NAMALWA (cell line): ENCODE results near the gene ZDHHC4.
A peak's percentile ranks its signal among the peaks of the same experiment; 100 is the strongest.
"Not testable (repeated sequence)": the region's sequence is repeated elsewhere in the genome, so short reads cannot be mapped to it uniquely, and the experiment has no call there.

Experiments used
- DNase-seq: peaks from one replicate; pipeline ENCODE4 v3.0.0-alpha.2; 2015; ENCODE audit warnings: low spot score

Gene ZDHHC4

DNA sequence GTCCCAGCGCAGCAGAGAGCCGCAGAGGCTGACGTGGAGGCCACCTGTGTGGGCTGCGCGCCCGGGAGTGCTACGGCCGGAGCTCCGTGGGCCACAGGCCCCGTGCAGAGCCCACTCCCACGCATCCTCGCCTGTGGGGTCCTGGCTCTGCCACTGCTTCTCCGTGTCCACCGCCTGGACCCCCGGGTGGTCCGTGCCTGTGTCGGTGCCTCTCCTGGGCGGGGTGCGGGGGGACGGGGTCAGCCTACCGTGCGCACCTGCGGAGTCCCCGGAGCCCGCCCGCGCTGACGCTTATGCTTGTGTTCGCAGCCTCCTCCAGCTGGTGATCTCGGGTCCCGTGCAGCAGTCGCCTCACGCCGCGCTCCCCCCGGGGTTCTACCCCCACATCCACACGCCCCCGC is 30.4 kb downstream of the ZDHHC4 start:
- no peak for DNase-seq

DNA sequence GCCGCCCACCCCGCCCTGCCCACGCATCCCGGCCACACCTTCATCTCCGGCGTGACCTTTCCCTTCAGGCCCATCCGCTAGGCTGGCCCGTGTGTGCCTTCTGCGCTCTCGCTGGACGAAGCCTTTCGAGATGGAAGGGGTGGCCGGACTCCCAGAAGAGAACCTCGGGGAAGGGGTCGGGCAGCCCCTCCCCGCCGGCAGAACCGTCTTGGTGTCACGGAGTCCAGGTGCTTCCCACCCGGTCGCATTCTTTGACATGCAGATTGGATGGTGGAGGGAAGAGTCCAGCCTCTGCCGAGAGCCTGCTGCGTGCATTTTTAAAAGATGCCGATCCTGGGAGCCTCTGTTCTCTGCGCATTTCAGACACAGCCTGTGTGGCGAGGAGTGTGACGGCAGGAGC is 30.8 kb downstream of the ZDHHC4 start:
- DNase-seq = no peak

DNA sequence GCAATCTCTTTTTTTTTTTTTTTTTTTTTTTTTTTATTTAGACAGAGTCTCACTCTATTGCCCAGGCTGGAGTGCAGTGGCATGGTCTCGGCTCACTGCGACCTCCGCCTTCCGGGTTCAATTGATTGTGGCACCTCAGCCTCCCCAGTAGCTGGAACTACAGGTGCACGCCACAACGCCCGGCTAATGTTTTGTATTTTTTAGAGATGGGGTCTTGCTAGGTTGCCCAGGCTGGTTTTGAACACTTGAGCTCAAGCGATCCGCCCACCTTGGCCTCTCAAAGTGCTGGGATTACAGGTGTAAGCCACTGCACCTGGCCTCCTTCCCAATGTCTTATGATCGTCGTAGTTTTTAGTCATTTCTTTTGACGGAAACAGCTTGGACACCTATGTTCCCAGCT is 31.5 kb downstream of the ZDHHC4 start:
- no peak for DNase-seq

DNA sequence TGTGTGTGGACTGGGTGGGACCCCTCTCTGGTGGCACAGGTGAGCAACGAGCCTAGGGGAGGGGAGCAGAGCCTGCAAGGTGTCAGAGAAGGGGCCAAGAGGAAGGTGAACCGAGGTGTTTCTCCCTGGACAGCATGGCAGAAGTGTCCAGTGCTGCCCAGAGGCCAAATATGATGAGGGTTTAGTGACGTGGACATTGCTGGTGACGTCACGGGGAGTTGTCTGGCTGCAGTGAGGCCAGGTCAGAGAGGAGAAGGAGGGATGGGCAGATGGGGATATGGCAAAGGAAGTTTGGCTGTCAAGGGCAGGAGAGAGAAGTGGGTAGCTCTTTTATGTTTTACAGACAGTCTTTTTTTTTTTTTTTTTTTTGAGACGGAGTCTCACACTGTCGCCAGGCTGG is 35.6 kb downstream of the ZDHHC4 start:
- DNase-seq = no peak

DNA sequence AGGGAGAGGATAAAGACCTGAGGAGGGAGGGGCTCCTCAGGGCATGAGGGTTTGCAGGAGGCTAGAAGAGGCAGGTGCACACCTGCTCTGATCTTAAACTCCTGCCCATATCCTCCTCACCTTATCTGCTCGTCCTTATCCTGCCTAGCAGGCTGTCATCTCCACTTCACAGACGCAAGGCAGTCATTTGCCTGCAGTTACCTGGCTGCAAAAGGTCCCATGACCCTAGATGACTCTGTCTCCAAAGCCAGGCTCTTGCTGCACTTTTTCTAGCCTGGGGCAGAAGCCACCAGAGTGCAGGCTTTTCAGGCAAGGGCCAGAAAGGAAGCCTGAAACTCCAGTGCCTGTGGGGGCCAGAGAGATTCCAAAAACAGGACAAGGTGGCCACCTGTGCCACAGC is 36.5 kb downstream of the ZDHHC4 start:
- DNase-seq = no peak

DNA sequence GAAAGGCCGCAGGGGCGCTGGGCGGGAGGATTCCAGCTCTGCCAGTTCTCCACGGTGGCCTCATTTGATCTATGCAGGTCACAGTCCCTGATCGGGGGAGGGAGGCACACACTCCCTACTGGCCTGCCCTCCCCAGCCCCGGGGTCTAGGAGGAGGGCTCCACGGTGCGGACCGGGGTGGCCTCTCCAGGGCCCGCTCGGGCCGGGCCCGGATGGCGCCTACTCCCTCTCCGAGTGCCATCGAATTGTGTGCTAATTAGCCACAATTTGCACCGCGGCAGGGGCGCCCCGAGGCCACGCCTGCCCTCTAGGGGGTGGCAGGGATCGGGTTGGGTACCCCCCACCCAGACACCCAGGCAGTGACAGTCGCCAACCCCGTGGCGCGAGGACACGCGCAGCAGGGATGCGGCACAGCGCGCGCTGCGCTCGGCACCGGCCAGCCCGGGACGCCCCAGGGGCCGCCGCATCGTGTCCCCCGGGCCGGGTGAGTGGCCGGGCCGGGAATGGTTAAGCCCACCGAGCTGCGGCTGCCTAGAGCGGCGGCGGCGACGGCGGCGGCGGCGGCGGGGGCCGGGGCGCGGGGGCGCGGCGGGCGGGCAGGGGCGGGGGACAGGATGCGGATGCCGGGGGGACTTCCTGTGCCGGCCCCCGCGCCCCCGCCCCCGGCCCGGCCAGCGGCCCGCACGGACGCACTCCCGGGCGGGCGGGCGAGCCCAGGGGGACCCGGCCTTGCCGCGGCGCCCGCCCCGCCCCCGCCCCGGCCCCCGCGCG is 37.9 kb downstream of the ZDHHC4 start, which contains the start of gene ZNF853:
TSS of gene ZNF853 (plus strand) at position 658 of the 770 bp plus-strand sequence. CDS start 565 bp downstream, outside the sequence.
- no peak for DNase-seq

DNA sequence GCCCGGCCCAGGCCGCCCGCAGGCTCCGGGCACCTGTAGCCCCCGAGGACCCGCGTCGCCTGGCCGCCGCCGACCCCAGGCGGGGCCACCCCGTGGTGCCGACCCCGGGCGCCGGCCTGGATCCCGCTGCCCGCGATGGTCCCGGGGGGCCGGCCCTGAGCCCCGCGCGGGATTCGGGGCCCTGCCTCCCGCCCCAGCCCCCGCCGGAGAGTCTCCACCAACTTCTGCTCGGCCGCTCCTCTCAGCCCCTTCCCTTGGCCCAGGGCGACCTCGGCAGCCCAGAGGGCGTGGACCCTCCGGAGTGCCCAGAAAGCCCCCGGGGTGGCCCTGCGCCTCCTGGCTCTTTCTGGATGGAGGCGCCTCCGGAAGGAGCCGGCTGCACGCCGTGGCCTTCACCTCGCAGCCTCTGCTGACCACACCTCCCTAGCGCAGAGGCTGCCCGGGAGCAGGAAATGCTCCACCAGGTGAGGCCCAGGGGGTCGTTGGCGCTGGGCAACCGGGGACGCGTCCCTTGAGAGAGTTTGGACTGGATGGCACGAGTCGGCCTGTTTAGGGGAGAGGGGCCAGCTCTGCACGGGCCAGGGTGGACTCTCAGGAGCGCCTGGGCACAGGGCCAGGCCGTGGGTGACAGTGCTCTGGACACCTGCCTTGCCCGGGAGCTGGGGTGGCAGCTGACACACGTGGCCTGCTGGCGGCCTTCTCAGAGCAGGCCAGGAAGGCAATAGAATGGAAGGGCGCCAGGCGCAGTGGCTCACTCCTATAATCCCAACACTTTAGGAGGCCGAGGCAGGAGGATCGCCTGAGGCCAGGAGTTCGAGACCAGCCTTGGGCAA is 38.7 kb downstream of the ZDHHC4 start:
- no peak for DNase-seq

DNA sequence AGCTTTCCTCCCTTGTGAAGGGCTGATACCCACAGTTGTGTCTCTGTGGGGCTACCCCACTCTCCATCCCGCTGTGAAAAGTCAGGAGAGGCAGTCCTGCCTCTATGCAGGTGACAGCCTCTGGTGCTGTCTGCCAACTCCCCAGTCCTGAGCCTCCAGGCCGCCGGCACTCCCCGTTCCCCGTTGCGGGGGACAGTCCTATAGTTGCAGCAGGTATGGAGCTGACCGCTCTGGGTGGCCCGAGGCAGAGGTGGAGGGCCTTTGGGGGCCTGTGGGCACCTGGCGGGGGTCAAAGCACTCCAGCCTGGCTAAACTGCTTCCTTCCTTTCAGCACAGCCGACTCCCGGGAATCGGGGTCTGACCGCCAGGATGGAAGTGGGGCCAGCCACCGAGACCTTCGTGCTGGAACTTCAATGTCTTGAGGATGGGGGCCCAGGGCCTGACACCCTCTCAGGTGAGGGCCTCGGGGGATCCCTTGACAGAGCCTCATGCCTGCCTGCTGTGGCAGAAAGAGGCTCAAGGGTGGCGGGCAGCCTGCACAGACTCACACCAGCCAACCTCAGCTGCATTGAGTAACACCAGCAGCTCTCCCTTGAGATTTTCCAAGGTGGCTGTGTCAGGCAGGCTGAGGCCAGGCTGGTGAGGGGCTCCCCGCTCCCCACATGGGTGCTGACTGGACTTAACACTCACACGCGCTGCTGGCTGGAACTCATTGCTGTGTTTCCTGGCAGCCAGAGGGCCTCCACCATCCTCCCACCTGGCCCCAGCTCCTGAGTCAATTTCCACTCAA is 39.8 kb downstream of the ZDHHC4 start:
- no peak for DNase-seq

DNA sequence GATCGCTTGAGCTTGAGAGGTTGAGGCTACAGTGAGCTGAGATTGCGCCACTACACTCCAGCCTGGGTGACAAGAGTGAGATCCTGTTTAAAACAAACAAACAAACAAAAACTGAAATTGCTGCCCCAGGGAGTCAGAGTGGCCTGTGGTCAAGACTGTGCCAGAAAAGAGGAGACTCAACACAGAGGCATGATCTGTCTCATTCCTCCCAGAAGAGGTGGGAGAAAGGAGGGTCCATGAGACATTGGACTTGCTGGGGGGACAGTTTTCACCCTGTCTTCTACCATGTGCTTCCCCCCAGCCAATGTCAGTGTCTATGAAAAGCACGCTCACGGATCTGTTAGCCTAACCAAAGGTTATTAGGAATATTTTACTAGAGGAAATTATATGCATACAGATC is 41.4 kb downstream of the ZDHHC4 start:
- DNase-seq = no peak

DNA sequence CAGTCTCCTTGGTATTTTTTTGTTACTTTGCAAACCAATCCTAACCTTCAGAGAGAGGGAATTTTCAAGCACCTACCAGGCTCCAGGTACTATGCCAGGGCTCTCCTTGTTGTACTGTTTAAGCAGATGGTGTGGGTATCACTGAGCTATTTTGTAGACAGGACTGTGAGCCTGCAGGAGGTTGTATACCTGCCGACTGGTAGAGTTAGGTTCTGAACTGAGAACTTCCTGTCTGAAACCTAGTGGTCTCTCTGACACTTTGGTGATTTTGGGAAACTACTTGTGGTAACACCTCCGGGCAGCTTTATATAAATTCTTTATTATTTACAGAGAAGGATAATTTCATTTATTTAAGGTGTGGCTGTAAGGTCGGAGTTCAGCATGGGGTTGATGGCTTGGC is 42.7 kb downstream of the ZDHHC4 start:
- no peak for DNase-seq

DNA sequence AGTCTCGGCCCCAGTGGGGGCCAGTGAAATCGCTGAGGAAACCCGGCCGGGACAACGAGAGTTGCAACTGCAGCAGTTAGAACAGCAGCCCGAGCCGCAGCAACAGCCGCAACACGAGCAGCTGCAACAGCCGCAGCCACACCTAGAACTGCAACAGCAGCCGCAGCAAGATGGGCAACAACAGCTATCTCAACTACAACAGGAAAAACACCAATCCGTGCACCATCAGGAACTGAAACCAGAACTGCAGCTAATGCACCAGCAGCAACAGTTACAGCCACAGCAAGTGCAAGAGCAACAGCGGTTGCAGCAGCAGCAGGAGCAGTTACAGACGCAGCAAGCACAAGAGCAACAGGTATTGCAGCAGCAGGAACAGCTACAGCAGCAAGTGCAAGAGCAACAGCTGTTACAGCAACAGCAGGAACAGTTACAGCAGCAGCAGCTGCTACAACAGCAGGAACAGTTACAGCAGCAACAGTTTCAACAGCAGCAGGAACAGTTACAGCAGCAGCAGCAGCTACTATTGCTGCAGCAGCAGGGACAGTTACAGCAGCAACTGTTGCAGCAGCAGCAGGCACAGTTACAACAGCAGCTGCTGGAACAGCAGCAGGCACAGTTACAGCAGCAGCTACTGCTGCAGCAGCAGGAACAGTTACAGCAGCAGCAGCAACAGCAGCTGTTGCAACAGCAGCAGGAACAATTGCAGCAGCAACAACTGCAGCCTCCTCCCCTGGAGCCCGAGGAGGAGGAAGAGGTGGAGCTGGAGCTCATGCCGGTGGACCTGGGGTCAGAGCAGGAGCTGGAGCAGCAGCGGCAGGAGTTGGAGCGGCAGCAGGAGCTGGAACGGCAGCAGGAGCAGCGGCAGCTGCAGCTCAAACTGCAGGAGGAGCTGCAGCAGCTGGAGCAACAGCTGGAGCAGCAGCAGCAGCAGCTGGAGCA is 44.2 kb downstream of the ZDHHC4 start:
- DNase-seq = no peak

DNA sequence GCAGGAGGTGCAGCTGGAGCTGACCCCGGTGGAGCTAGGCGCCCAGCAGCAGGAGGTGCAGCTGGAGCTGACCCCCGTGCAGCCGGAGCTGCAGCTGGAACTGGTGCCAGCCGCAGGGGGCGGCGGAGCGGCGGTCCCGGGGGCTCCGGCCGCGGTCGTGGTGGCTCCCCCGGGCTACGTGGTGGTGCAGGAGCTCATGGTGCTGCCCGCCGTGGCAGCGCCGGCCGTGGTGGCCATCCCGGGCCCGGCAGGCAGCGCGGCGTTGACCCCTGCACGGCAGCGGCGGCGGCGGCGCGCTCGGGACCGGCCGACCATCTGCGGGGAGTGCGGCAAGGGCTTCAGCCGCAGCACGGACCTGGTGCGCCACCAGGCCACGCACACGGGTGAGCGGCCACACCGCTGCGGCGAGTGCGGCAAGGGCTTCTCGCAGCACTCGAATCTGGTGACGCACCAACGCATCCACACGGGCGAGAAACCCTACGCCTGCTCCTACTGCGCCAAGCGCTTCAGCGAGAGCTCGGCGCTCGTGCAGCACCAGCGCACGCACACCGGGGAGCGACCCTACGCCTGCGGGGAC is 45.0 kb downstream of the ZDHHC4 start:
- no peak for DNase-seq

DNA sequence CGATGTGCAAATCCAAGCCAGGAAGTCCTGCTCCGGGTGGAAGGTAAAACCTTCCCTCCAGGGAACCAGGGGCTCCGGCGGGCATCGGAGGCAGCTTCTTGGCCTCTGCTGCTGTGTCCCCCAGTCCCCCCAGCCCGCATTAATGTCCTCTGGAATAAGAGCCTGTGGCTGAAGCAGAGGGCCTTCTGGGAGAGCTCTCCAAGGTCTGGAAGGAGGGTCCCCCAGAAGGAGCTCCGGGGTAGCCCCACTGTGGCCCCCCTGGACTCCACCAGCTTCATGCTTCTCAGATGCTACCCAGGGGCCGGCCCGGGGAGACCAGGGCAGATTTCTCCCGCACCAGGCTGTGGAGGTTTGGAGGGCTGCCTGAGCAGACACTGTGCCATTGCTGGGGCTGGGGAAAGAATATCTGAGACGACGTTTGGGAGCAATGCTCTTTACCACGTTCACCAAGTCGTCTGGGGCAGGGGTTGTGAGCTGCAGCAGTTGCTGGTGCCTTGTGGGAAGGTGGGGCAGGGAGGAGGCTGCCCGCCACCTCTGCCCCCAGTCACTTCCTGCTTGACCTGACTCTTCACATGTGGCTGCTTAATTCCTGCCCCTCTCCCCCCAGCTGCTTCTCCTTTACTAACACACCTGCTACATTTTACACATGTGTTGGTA is 46.5 kb downstream of the ZDHHC4 start:
- peak; percentile 70 for DNase-seq

DNA sequence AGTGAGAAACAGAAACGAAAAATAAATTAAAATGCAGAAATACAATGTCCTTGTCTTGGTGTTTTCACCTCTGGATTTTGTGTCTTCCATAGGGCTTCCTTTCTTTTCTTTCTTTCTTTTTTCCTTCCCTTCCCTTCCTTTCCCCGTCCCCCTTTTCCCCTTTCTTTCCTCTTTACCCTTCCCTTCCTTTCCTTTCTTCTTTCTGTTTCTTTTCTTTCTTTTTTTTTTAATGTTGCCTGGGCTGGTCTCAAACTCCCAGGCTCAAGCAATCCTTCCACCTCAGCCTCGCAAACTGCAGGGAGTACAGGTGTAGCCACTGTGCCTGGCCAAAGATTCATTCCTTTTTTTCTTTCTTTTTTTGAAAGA is 47.0 kb downstream of the ZDHHC4 start:
- DNase-seq = no peak

DNA sequence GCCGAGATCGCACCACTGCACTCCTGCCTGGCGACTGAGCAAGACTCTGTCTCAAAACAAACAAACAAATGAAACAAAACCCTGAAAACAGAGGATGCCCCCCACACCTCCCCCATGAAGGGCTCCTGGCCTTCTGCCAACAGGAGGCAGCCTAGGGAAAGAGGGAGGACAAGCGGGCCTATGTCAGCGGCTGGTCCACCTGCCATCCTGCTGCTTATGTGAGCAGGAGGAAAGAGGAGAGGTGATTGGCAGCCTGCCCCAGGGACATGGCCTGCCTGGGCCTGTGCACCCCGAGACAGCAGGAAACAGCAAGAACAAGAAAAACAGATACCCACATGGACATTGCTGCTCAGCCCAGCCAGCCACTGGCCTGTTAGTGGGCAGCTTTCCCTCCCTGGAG is 50.8 kb downstream of the ZDHHC4 start:
- DNase-seq = no peak

DNA sequence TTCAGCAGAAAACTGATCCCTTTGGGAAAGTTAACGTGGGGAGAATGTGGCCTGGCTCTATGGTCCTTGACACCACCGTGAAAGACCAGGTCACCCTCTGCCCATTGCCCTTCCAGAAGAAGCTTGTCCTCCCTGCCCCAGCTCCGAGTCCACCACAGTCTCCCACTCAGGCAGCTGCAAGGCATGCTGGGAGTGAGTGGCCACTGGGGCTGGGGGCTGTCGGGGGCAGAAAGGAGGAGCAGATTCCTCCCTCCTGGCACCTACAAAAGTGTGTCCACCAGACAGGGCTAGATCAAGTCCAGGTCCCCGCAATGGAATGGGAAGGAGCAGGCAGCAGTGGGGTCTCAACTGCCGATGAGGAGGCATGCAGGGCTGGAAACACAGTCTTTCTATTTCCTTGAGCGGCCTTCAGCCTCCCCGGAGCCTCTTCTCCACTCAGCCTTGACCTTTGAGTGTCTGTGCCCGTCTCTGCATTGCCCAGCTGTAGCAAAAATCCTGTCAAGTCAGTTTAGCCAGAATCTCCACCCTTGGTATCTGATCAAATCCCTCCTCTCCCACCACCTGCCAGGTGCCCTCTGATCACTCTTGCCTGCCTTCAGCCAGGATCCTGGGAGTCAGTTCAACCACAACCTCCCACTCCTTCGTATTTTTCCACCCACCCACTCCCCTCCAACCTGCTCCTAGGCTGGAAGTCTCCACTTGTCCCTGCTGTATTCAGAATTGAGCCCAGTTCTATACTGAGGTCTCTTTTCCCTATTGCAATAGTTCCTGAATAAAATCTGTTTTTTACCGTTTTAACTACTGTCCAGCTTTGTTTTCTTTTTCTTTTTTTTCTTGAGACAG is 53.0 kb downstream of the ZDHHC4 start:
- DNase-seq = no peak

DNA sequence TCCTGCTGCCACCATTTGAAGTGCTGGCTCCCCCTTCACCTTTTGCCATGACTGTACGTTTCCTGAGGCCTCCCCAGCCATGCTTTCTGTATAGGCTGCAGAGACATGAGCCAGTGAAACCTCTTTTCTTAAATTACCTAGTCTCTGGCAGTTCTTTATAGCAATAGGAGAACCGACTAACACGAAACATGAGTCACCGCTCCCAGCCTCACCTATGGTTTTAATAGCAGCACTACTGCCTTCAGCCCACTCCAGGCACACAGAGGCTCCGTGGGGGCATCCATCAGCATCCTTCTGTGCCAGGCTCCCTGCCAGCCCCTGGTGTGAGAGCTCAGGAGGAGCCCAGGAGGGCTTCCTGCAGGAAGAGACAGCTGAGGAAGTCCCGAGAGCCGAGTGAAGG is 54.4 kb downstream of the ZDHHC4 start:
- no peak for DNase-seq

DNA sequence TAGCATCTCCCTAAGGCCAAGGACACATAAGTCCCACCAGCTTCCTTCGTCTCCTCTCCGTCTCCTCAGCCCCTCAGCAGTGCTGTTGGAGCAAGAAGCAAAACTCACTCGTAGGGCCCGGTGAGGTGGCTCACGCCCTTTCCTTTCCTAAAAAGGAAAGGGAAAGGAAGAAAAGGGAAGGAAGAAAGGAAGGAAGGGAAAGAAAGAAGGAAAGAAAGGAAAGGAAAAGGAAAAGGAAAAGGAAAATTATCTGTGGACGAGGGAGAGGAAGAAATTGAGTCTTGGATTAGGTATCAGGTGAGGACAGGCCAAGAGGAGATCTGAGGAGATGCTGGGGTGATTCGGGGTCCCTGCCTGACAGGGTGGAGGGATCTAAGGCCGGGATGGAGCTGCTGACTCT is 56.8 kb downstream of the ZDHHC4 start:
- no peak for DNase-seq

DNA sequence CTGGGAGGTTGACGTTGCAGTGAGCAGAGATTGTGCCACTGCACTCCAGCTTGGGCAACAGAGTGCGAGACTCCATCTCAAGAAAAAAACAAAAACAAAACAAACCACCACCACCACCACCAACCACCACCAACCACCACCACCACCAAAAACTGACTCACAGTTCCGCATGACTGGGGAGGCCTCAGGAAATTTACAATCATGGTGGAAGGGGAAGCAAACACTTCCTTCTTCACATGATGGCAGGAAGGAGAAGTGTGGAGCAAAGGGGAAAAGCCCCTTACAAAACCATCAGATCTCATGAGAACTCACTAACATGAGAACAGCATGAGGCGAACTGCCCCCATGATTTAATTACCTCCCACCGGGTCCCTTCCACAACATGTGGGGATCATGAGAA is 57.7 kb downstream of the ZDHHC4 start:
- not testable (repeated sequence) for DNase-seq
